HUES6 (cell line): Measurements from ENCODE around the gene OR4E2.
"Not testable (repeated sequence)": the region's sequence is repeated elsewhere in the genome, so short reads cannot be mapped to it uniquely, and the experiment has no call there.

Experiments
- H3K27ac ChIP-seq: 2 replicates; pipeline ENCODE4 v1.7.0; 2013; ENCODE audit warnings: low read depth, mild to moderate bottlenecking, low read length, inconsistent platforms
- H3K27me3 ChIP-seq: 2 replicates; pipeline ENCODE4 v1.6.1; 2013; ENCODE audit warnings: low read length; ENCODE audit not compliant: control insufficient read depth, insufficient read depth
- H3K36me3 ChIP-seq: 2 replicates; pipeline ENCODE4 v1.6.1; 2013; ENCODE audit warnings: low read length; ENCODE audit not compliant: control insufficient read depth, insufficient read depth
- H3K4me1 ChIP-seq: 2 replicates; pipeline ENCODE4 v1.6.1; 2013; ENCODE audit warnings: low read length; ENCODE audit not compliant: control insufficient read depth, insufficient read depth
- H3K4me3 ChIP-seq: 2 replicates; pipeline ENCODE4 v1.5.1; 2013; ENCODE audit warnings: low read depth, low read length
- H3K9ac ChIP-seq: one replicate; pipeline ENCODE4 v1.6.1; 2013; ENCODE audit warnings: mild to moderate bottlenecking, low read length
- H3K9me3 ChIP-seq: 2 replicates; pipeline ENCODE4 v1.6.1; 2013; ENCODE audit warnings: low read depth, low read length; ENCODE audit not compliant: control insufficient read depth, insufficient read depth

The OR4E2 gene

GRCh38 chr14:21653331-21653885, at the start of gene OR4E2:
Gene OR4E2, plus strand, starts transcription at chr14:21653835. Its CDS starts 11,248 bp downstream, at chr14:21665083.
- Histone ChIP-seq H3K36me3 (no peaks in the 10 kb centered on the region), H3K9me3 (no peaks in the 10 kb centered on the region), H3K27ac (no peak within 1 kb of the TSS), H3K4me3 (no peak within 1 kb of the TSS), H3K4me1 (0 out of 2 replicates have a peak, but pooled peaks cover 6% of the 10 kb centered on the region), H3K27me3 (0 out of 2 replicates have a peak, but pooled peaks cover 3% of the 10 kb centered on the region), H3K9ac (no peak within 1 kb of the TSS)

GRCh38 chr14:21612324-21612723, 41.3 kb upstream of the OR4E2 start:
- Histone ChIP-seq H3K36me3 (no peaks in the 10 kb centered on the region), H3K4me3 (no peak overlapping the region), H3K9me3 (no peaks in the 10 kb centered on the region), H3K27ac (no peak overlapping the region), H3K4me1 (peaks cover 8% of the 10 kb centered on the region), H3K9ac (no peak overlapping the region), H3K27me3 (no peaks in the 10 kb centered on the region)

- H3K9ac ChIP-seq = no peak overlapping the region
- H3K27me3 ChIP-seq = no peaks in the 10 kb centered on the region
- H3K36me3 ChIP-seq = no peaks in the 10 kb centered on the region
- no peaks in the 10 kb centered on the region for H3K9me3 ChIP-seq
- H3K4me1 ChIP-seq = peaks cover 19% of the 10 kb centered on the region
- H3K4me3 ChIP-seq = no peak overlapping the region
- H3K27ac ChIP-seq = no peak overlapping the region
Observed at GRCh38 chr14:21614240-21614639, 39.4 kb upstream of the OR4E2 start.

- Histone ChIP-seq H3K9ac (no peak overlapping the region), H3K27ac (no peak overlapping the region), H3K4me1 (peaks cover 19% of the 10 kb centered on the region), H3K9me3 (no peaks in the 10 kb centered on the region), H3K27me3 (no peaks in the 10 kb centered on the region), H3K36me3 (no peaks in the 10 kb centered on the region), H3K4me3 (no peak overlapping the region)
Observed at GRCh38 chr14:21617614-21618013, 36.0 kb upstream of the OR4E2 start.

- Histone ChIP-seq H3K9ac (no peak overlapping the region), H3K27me3 (no peaks in the 10 kb centered on the region), H3K4me3 (no peak overlapping the region), H3K9me3 (no peaks in the 10 kb centered on the region), H3K27ac (no peak overlapping the region), H3K4me1 (no peaks in the 10 kb centered on the region), H3K36me3 (no peaks in the 10 kb centered on the region)
Observed at GRCh38 chr14:21626491-21627230, 27.0 kb upstream of the OR4E2 start.

- not testable (repeated sequence) for H3K4me3 ChIP-seq, H3K36me3 ChIP-seq, H3K9ac ChIP-seq, H3K27ac ChIP-seq, H3K4me1 ChIP-seq, H3K27me3 ChIP-seq, H3K9me3 ChIP-seq
Observed at GRCh38 chr14:21630503-21630902, 23.1 kb upstream of the OR4E2 start.

GRCh38 chr14:21631084-21631483, 22.6 kb upstream of the OR4E2 start:
- no peak overlapping the region for H3K4me3 ChIP-seq
- H3K27ac ChIP-seq = no peak overlapping the region
- no peaks in the 10 kb centered on the region for H3K4me1 ChIP-seq
- H3K9ac ChIP-seq = no peak overlapping the region
- no peaks in the 10 kb centered on the region; the same call in 1 of the 2 replicates for H3K27me3 ChIP-seq
- H3K36me3 ChIP-seq = no peaks in the 10 kb centered on the region
- H3K9me3 ChIP-seq = no peaks in the 10 kb centered on the region

GRCh38 chr14:21634840-21635239, 18.8 kb upstream of the OR4E2 start, which contains the start of gene OR10G2:
Gene OR10G2, minus strand, starts transcription at chr14:21634940. Its CDS starts 98 bp downstream, at chr14:21634842.
- Histone ChIP-seq H3K27me3 (no peaks in the 10 kb centered on the region; the same call in 1 of the 2 replicates), H3K4me3 (no peak within 1 kb of the TSS), H3K36me3 (no peaks in the 10 kb centered on the region), H3K4me1 (no peaks in the 10 kb centered on the region), H3K9me3 (no peaks in the 10 kb centered on the region), H3K27ac (no peak within 1 kb of the TSS), H3K9ac (no peak within 1 kb of the TSS)

- Histone ChIP-seq H3K27me3 (no peaks in the 10 kb centered on the region), H3K27ac (no peak overlapping the region), H3K9ac (no peak overlapping the region), H3K4me1 (peaks cover 10% of the 10 kb centered on the region), H3K4me3 (no peak overlapping the region), H3K36me3 (no peaks in the 10 kb centered on the region), H3K9me3 (no peaks in the 10 kb centered on the region)
Observed at GRCh38 chr14:21642683-21643082, 11.0 kb upstream of the OR4E2 start.

GRCh38 chr14:21643407-21643806, 10.2 kb upstream of the OR4E2 start:
- Histone ChIP-seq H3K9ac (no peak overlapping the region), H3K4me3 (no peak overlapping the region), H3K4me1 (peaks cover 10% of the 10 kb centered on the region), H3K9me3 (no peaks in the 10 kb centered on the region), H3K27ac (no peak overlapping the region), H3K36me3 (no peaks in the 10 kb centered on the region), H3K27me3 (no peaks in the 10 kb centered on the region)

- Histone ChIP-seq H3K9ac (no peak overlapping the region), H3K27me3 (no peaks in the 10 kb centered on the region), H3K27ac (no peak overlapping the region), H3K36me3 (no peaks in the 10 kb centered on the region), H3K9me3 (no peaks in the 10 kb centered on the region), H3K4me3 (no peak overlapping the region), H3K4me1 (peaks cover 13% of the 10 kb centered on the region)
Observed at GRCh38 chr14:21647380-21647779, 6.3 kb upstream of the OR4E2 start.
